Fibroblast of lung (primary cell): ENCODE measurements around the gene DMRT2. TPM values are rescaled to one million over a fixed set of nuclear protein-coding genes. Genes with fewer than 3 reads are reported as not detected.

Experiments used
- DNase-seq, 2 donors: peaks; one replicate each; pipeline versions ENCODE4 v3.0.0 to v3.0.0-alpha.2; 2010; ENCODE audit warnings: low read depth in 2 of 2
- H2AFZ ChIP-seq: 2 replicates; pipeline ENCODE4 v1.5.1; 2012; ENCODE audit warnings: low read length, control low read depth, inconsistent platforms
- H3K27ac ChIP-seq: 2 replicates; pipeline ENCODE4 v1.5.1; 2011; ENCODE audit warnings: low read length, control low read depth; ENCODE audit not compliant: insufficient read depth
- H3K27me3 ChIP-seq: 2 replicates; pipeline ENCODE4 v1.5.1; 2011; ENCODE audit warnings: mild to moderate bottlenecking, low read length; ENCODE audit not compliant: control insufficient read depth, insufficient read depth
- H3K36me3 ChIP-seq: 2 replicates; pipeline ENCODE4 v1.5.1; 2011; ENCODE audit warnings: low read length; ENCODE audit not compliant: control insufficient read depth, insufficient read depth
- H3K4me1 ChIP-seq: 2 replicates; pipeline ENCODE4 v1.5.1; 2011; ENCODE audit warnings: low read length; ENCODE audit not compliant: control insufficient read depth, insufficient read depth; ENCODE audit errors: extremely low read depth
- H3K4me2 ChIP-seq: 2 replicates; pipeline ENCODE4 v1.5.1; 2011; ENCODE audit warnings: low read length, control low read depth; ENCODE audit not compliant: insufficient read depth; ENCODE audit errors: extremely low read depth
- H3K4me3 ChIP-seq, 4 experiments: fragments of 200-600 bp in 1 of 4; sonication (generic) in 1 of 4; replicated peaks in 1 of 4; 2 replicates each; pipeline ENCODE4 v1.5.1; 2011 to 2016; ENCODE audit warnings: low read length in 4 of 4, low read depth in 3 of 4, mild to moderate bottlenecking in 3 of 4, control low read depth in 2 of 4, inconsistent platforms in 1 of 4, mixed read lengths in 1 of 4; ENCODE audit not compliant: insufficient read depth in 1 of 4; ENCODE audit errors: control extremely low read depth in 1 of 4
- H3K79me2 ChIP-seq: 2 replicates; pipeline ENCODE4 v1.5.1; 2012; ENCODE audit warnings: mild to moderate bottlenecking, low read length, inconsistent platforms; ENCODE audit not compliant: control insufficient read depth, insufficient read depth
- H3K9ac ChIP-seq: 2 replicates; pipeline ENCODE4 v1.5.1; 2011; ENCODE audit warnings: mild to moderate bottlenecking, low read length, control low read depth; ENCODE audit not compliant: insufficient read depth
- H3K9me3 ChIP-seq: 2 replicates; pipeline ENCODE4 v1.5.1; 2012; ENCODE audit warnings: low read depth, low read length; ENCODE audit not compliant: control insufficient read depth, insufficient read depth
- H4K20me1 ChIP-seq: 2 replicates; pipeline ENCODE4 v1.5.1; 2011; ENCODE audit warnings: low read length; ENCODE audit not compliant: control insufficient read depth, insufficient read depth; ENCODE audit errors: extremely low read depth
- CTCF ChIP-seq, 2 donors: IDR thresholded peaks in 1 of 2; conservative IDR thresholded peaks in 1 of 2; 1 replicate in 1 of 2; 2 replicates in 1 of 2; pipeline ENCODE4 v1.5.1; 2011 to 2012; ENCODE audit warnings: low read length in 2 of 2, control low read depth in 1 of 2, inconsistent platforms in 1 of 2, low read depth in 1 of 2, mild to moderate bottlenecking in 1 of 2
- EZH2 ChIP-seq: IDR thresholded peaks from 2 replicates; pipeline ENCODE4 v1.5.1; 2012; ENCODE audit warnings: low read length, control low read depth, mild to moderate bottlenecking; ENCODE audit errors: missing control alignments
- polyA plus RNA-seq, 2 donors: library from polyadenylated mRNA; depleted of rRNA in 1 of 2; stranded (reverse) in 1 of 2; unstranded in 1 of 2; fragments of >200 nt; gene quantifications; 2 replicates each; pipeline ENCODE4 v1.2.1, GENCODE V29; 2011 to 2012; ENCODE audit warnings: missing spikeins in 1 of 2
- total RNA-seq: library from RNA; depleted of rRNA; stranded (reverse); fragments of >200 nt; gene quantifications from 2 replicates; pipeline ENCODE4 v1.2.1, GENCODE V29; 2014

The DMRT2 gene
- total and polyA plus RNA-seq, 2 donors (not counting 1 experiment from before 2014, with no cell fraction given): 0.16 TPM; not detected in 1

- no peaks in the 10 kb centered on the region for H3K27me3 ChIP-seq
- H2AFZ ChIP-seq: no peak overlapping the region
These were observed 18.1 kb upstream of the DMRT2 start for GRCh38 chr9:1031951-1032601.

GRCh38 chr9:1034271-1034670 is 15.9 kb upstream of the DMRT2 start:
- Histone ChIP-seq H3K4me2 (no peak overlapping the region), H3K79me2 (no peaks in the 10 kb centered on the region), H3K9me3 (no peaks in the 10 kb centered on the region), H3K4me3 (no peak overlapping the region), H3K9ac (no peak overlapping the region), H3K27ac (no peak overlapping the region), H4K20me1 (no peaks in the 10 kb centered on the region), H3K36me3 (no peaks in the 10 kb centered on the region), H2AFZ (no peak overlapping the region), H3K4me1 (no peaks in the 10 kb centered on the region), H3K27me3 (no peaks in the 10 kb centered on the region)
- no peak for DNase-seq
- TF ChIP-seq CTCF (conservative IDR thresholded peaks at IDR 0.05 in 1 of 2, IDR thresholded peaks at IDR 0.05 in 1 of 2; ENCODE audit: low read depth in 1 of 2, low read length in 2 of 2) (no peak), EZH2 (no peak)

More at GRCh38 chr9:1031951-1032601, 18.1 kb upstream of the DMRT2 start:
- DNase-seq: no peak
- Histone ChIP-seq H3K27ac (no peak overlapping the region), H3K4me2 (no peak overlapping the region), H3K36me3 (no peaks in the 10 kb centered on the region), H4K20me1 (no peaks in the 10 kb centered on the region), H3K4me1 (no peaks in the 10 kb centered on the region), H3K4me3 (no peak overlapping the region), H3K9me3 (no peaks in the 10 kb centered on the region), H3K79me2 (no peaks in the 10 kb centered on the region), H3K9ac (no peak overlapping the region)
- TF ChIP-seq EZH2: no peak
- TF ChIP-seq CTCF (conservative IDR thresholded peaks at IDR 0.05 in 1 of 2, IDR thresholded peaks at IDR 0.05 in 1 of 2; ENCODE audit: low read depth in 1 of 2, low read length in 2 of 2): no peak

- no peak overlapping the region for H3K9ac ChIP-seq
- TF ChIP-seq EZH2 (no peak), CTCF (conservative IDR thresholded peaks at IDR 0.05 in 1 of 2, IDR thresholded peaks at IDR 0.05 in 1 of 2; ENCODE audit: low read depth in 1 of 2, low read length in 2 of 2) (no peak)
- H3K4me2 ChIP-seq: no peak overlapping the region
- no peak overlapping the region for H3K27ac ChIP-seq
- no peak overlapping the region for H2AFZ ChIP-seq
- H3K27me3 ChIP-seq: peaks cover 12% of the 10 kb centered on the region
- no peaks in the 10 kb centered on the region for H3K9me3 ChIP-seq
- no peaks in the 10 kb centered on the region for H3K4me1 ChIP-seq
- H4K20me1 ChIP-seq: no peaks in the 10 kb centered on the region
- H3K79me2 ChIP-seq: no peaks in the 10 kb centered on the region
- no peaks in the 10 kb centered on the region for H3K36me3 ChIP-seq
- H3K4me3 ChIP-seq: no peak overlapping the region
- no peak for DNase-seq
These were observed 10.6 kb upstream of the DMRT2 start for GRCh38 chr9:1039589-1039988.
